Dermis microvascular lymphatic vessel endothelial cell (primary cell): ENCODE data around the gene MVD. TPM values are rescaled to one million over a fixed set of nuclear protein-coding genes. Genes with fewer than 3 reads are reported as not detected.

Experiments used
- DNase-seq, 2 donors: peaks; one replicate each; pipeline versions ENCODE4 v3.0.0 to v3.0.0-alpha.2; 2010; ENCODE audit warnings: low read depth in 2 of 2
- total RNA-seq: library from RNA; depleted of rRNA; stranded (reverse); fragments of >200 nt; gene quantifications from 2 replicates; pipeline ENCODE4 v1.2.1, GENCODE V29; 2014

The MVD gene
- total RNA-seq, 1 donor from 2014 or later = 59.7 TPM

GRCh38 chr16:88656291-88656980 lies 6.5 kb downstream of the MVD start:
- no peak for DNase-seq

- no peak for DNase-seq
These were observed 7.1 kb downstream of the MVD start for GRCh38 chr16:88655733-88656281.

- DNase-seq = no peak
These were observed 7.7 kb downstream of the MVD start for GRCh38 chr16:88655053-88655732.

DNA sequence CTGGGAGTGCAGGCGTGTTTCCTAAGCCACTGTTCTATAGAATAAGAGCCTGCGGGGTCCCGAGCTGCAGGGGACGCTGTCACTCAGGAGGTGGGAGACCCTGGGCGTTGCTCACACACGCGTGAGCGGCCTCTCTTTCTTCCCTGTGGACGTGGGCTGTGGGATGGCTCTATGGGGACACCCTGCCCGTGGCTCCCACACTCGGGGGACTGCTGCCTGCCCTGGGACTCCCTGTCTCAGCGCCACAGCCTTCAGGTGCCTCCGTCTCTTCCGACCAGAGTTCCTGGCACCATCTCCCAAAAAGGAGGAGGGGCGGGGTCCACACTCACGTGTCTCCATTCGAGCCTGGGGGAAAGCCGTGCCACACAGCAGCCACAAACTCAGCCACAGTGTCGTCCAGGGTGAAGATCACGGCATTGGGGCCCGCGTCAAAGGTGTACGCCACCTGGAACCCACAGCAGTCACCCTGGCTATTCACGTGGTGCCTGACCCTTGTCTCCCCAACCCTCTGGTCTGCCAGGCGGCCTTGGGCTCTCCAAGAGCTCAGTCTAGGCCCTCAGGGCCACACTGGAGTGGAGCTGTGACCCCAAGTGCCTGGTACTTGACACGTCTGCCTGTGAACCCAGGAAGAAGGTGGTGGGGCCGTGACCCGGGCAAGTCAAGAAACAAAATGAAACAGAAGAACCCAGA lies 8.4 kb downstream of the MVD start:
- DNase-seq = no peak

- DNase-seq = no peak
These were observed 9.1 kb downstream of the MVD start for GRCh38 chr16:88653596-88654362.

DNA sequence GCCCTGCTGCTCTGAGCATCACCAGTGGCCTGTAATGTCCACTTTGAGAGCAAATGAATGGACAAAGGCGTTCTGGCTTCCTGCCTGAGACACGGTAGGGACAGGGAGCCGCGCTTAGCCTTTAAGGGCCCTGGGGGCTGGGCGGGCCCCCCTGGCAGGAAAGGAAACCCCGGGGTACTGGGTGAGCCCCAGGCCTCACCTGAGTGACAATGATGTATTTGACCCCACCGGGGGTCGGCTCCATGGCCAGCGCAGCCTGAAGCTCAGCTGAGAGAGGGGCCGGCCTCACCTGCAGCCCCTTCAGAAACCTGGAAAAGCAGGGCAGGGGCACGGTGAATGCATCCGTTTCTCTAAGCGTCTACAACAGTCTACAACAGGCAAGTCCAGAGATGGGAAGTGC lies 9.8 kb downstream of the MVD start:
- DNase-seq = no peak

- no peak for DNase-seq
These were observed 10.2 kb downstream of the MVD start for GRCh38 chr16:88652762-88653063.

GRCh38 chr16:88651989-88652761 lies 10.7 kb downstream of the MVD start:
- no peak for DNase-seq

DNA sequence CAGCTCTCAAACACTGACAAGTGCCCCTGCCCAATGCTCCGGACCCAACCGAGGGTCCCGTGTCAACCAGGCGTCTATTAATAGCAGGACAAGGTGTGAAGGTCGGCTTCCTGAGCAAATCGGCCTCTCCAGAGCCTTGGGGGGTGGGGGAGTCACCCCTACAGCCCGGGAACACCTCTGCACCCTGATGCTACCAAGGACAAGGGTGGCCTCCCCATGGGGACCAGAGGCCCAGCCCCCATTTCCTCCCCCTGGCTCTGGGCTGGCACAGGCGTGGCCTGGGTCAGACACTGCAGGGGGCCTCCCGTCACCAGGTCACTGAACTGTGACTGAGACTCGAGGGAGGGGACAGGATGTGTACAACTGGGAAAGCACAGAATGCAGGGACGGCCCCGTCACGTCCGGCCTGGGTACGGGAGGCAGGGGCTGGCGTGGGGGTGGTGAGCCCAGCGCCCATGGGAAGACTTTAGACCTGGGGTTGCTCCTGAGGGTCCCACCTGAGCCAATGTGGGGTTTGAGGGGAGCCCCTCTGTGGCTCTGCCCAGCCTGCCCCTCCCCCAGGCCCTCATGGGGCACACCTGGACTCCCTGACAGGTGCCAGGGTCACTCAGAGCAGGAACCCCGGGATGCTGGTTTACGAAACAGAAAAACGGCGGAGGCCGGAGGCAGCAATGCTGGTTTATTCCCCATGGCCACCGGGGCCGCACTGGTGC lies 11.5 kb downstream of the MVD start:
- peak; percentile 65 to 89 for DNase-seq

DNA sequence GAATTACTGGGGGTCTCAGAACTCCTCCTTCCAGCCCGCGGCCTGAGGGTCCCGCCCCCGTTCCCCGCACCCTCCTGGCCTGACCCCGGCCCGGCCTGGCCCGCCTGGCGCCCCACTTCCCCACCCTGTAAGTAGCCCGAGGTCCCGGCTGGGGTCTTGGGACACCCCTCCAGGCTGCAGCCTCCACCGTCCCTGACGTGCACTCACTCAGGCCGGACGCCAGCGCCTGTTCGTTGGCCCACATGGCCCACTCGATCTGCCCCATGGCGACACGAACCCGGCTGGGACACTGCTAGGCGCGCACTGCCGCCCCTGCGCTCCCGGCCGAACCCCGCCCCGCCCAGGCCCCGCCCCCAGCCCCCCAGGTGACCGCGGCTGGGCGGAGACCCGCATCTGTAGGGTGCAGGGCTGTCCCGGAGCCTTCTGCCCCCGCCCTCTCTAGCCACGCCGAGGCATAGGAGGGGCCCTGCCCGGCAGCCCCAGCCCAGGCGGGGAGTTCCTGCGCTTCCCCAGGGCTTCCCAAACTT lies 12.1 kb downstream of the MVD start, which contains the start of gene CYBA:
CYBA (minus strand) TSS at position 305 of the 527 bp plus-strand sequence; CDS start at position 265, 40 bp downstream.
- peak; percentile 53 to 58 for DNase-seq

- DNase-seq = no peak
These were observed 12.8 kb downstream of the MVD start for GRCh38 chr16:88649924-88650748.

DNA sequence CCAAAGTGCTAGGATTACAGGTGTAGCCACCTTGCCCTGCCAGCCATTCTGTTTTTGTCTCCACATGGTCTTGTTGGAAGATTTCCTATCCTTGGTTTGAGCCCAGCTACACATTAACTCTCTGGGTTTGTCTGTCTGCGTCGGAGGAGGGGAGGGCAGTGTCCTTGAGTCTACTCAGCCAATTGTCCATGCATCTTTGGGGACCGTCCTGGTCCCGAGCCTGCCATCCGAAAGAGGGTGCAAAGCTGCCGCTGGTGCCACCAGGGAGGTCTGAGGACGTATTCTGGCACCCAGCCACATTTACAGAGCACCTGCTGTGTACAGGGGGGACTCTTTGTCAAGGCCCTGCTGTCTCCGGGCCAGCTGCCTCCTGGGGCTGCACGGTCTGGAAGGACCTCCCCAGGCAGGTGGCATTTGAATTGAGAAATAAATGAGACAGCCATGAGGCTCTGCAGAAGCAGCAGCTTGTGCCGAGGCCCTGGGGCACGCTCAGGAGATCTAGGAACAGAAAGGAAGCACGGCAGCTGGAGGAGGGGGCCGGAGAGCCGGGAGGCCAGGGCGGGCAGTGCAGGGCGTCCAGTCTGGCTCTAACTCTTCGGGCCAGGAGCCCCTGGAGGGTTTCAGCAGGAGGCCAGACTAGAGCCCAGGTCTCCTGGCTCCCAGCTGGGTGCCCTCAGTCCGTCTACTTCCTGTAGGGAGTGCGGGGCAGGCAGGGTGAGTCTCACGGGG lies 13.5 kb downstream of the MVD start:
- DNase-seq = no peak

DNA sequence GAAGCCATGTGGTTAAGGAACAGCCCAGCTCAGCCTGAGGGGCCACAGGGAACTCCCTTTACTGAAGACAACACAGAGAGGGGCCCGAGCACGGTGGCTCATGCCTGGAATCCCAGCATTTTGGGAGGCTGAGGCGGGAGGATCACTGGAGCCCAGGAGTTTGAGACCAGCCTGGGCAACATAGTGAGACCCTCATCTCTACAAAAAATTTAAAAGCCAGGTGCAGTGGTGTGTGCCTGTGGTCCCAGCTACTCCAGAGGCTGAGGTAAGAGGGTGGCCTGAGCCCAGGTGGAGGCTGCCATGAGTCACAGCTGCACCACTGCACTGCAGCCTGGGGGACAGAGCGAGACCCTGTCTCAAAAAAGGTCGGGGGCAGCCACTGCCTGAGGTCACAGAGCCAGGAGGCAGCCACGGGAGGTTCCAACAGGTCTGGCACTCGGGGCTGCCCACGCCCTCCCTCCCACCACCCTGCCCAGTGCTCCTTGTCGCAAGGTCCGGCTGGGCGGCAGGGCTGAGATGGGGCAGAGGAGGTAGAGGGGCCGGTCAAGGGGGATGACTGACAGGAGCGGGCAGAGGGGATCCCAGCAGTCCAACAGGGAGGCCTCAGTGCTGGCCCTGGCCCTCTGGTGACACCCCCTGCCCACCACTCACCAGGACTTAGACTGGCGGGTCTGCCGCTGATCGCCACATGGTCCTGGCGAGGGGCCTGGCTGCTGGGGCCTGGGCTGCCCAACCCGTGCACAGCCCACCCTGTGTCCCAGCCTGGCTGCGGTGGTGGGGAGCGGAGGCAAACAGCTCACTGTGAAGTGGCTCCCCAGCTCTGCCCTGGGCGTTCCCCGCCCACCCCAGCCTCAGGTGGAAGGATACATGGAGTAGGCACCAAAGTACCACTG lies 15.5 kb downstream of the MVD start:
- no peak for DNase-seq

DNA sequence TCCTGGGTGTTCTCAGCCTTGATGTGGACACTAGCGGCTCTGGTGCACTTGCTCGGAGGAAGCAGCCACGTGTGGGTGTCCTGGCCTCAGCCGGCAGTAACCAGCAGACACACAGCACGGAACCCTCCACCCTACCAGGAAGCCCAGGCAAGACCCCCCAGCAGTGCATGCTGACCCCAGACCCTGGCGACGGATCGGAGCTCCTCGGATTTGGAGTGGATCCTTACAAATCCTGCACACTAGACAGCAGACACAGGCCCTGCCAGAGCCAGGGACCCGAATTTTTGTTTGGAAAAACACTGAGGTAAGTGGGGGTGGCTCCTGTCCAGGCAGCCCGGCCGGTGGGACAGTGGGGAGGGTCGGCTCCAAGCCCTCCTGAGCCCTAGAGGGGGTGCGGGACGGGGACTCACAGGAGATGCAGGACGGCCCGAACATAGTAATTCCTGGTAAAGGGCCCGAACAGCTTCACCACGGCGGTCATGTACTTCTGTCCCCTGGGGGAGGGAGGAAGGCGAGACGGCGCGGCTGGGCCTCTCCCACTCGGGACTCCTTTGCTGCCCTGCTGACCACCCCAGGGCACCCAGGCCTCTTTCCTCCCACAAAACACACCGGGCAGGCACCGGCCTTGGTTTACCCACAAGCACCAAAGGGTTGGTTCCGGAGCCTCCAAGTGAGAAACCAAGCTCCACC lies 16.4 kb downstream of the MVD start:
- no peak for DNase-seq

- DNase-seq = no peak
These were observed 16.9 kb downstream of the MVD start for GRCh38 chr16:88645941-88646340.

- no peak for DNase-seq
These were observed 17.4 kb downstream of the MVD start for GRCh38 chr16:88645455-88645854.

DNA sequence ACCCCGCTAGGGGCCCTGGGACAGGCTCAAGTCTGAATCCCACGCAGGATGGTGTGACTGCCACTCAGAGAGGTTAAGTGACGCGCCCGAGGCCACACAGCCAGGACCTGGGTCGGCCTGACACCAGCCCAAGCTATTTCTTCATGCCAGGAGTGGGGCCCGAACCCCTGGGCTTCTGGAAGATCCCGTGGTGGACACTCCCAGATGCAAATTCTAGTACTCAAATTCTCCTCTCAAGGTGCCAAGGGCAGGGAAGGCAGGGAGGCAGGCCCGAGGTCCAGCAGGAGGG lies 19.3 kb downstream of the MVD start:
- DNase-seq = no peak
